Heart left ventricle (tissue), 16 donors: ENCODE data around the gene ZNF846. TPM values are rescaled to one million over a fixed set of nuclear protein-coding genes. Genes with fewer than 3 reads are reported as not detected.

ENCODE experiments used
- ATAC-seq, 4 donors: fragments of 200-7000 bp; cut with Tn5 transposase; one replicate each; pipeline ENCODE4 v1.9.1; 2020 to 2022; ENCODE audit warnings: moderate library complexity in 4 of 4, mild to moderate bottlenecking in 3 of 4, moderate number of reproducible peaks in 1 of 4
- DNase-seq, 5 donors: peaks; one replicate each; pipeline ENCODE4 v3.0.0-alpha.2; 2020
- H3K27ac ChIP-seq, 12 donors: fragments of 200-600 bp; sonication (generic) in 4 of 12; one replicate each; pipeline versions ENCODE4 v1.5.0 to v1.8.0; 2016 to 2022; ENCODE audit warnings: mild to moderate bottlenecking in 2 of 12
- H3K27me3 ChIP-seq, 9 donors: fragments of 200-600 bp; sonication (generic) in 2 of 9; one replicate each; pipeline versions ENCODE4 v1.5.1 to v1.8.0; 2016 to 2022; ENCODE audit warnings: mild to moderate bottlenecking in 3 of 9
- H3K36me3 ChIP-seq, 9 donors: fragments of 200-600 bp; sonication (generic) in 2 of 9; one replicate each; pipeline versions ENCODE4 v1.5.0 to v1.8.0; 2018 to 2022; ENCODE audit warnings: mild to moderate bottlenecking in 2 of 9
- H3K4me1 ChIP-seq, 12 donors: fragments of 200-600 bp; sonication (generic) in 4 of 12; one replicate each; pipeline versions ENCODE4 v1.5.0 to v1.8.0; 2016 to 2022; ENCODE audit warnings: mild to moderate bottlenecking in 3 of 12
- H3K4me3 ChIP-seq, 12 donors: fragments of 200-600 bp; sonication (generic) in 4 of 12; one replicate each; pipeline versions ENCODE4 v1.5.0 to v1.8.0; 2017 to 2022; ENCODE audit warnings: mild to moderate bottlenecking in 9 of 12, moderate library complexity in 4 of 12
- H3K9me3 ChIP-seq, 12 donors: fragments of 200-600 bp; sonication (generic) in 4 of 12; one replicate each; pipeline versions ENCODE4 v1.5.0 to v1.8.0; 2016 to 2022; ENCODE audit warnings: mild to moderate bottlenecking in 1 of 12
- CTCF ChIP-seq, 12 donors: fragments of 200-600 bp; sonication (generic) in 4 of 12; IDR thresholded peaks; one replicate each; pipeline versions ENCODE4 v1.5.0 to v1.8.0; 2018 to 2022; ENCODE audit warnings: antibody characterized with exemption in 12 of 12, mild to moderate bottlenecking in 5 of 12
- POLR2A ChIP-seq, 2 donors: fragments of 450-650 bp; IDR thresholded peaks; one replicate each; pipeline ENCODE4 v1.6.1; 2017; ENCODE audit warnings: antibody characterized with exemption in 2 of 2, mild to moderate bottlenecking in 2 of 2, moderate library complexity in 2 of 2
- WGBS, 4 donors: extraction: QIAGEN DNeasy Blood & Tissue Kit in 2 of 4; methylation state at CpG; one replicate each; pipeline versions ENCODE4 v1.1.5 to v1.1.7; 2013 to 2018; 5-methylcytosine and 5-hydroxymethylcytosine counted together
- intact Hi-C, 10 donors: fragments of 100-400 bp; cut with DNase I; formaldehyde crosslinking; loops; one replicate each; pipeline versions ENCODE4 v1.11.1 to v1.14.2; 2022
- long read RNA-seq, 3 donors: library from polyadenylated mRNA; unstranded; transcript quantifications; one replicate each; pipeline ENCODE4 v2.0.0, GENCODE V29; 2020 to 2021
- polyA plus RNA-seq, 2 donors: library from polyadenylated mRNA; stranded (reverse); fragments of 200-250 nt; gene quantifications; one replicate each; pipeline ENCODE4 v1.2.3, GENCODE V29; 2013
- total RNA-seq, 9 donors: library from RNA; depleted of rRNA in 2 of 9; stranded (reverse); fragments of >200 nt in 2 of 9; fragmentation: NEBNext Ultra II Directional in 3 of 9; extraction: Animal tissue kit (Norgen Biotek cat#: 25700) in 3 of 9; gene quantifications; one replicate each; pipeline versions ENCODE4 v1.1.0 to v1.2.4, GENCODE V29; 2016 to 2023
- donor health status: ischemic (EF 13 %, LVEDD 7.1; RV severe dilation, severe dysfunction).
- donor health status: healthy with polysubstance abuse.
- donor health status: DM: no; HTN: yes; CAD: no.
- donor health status: DM: no; HTN: no; CAD: no.
- donor health status: ischemic (EF 25% LVEDD 6.9; RV normal size, moderate dysfunction).
- donor health status: ischemic (EF 25% LVEDD 5.7; RV mildly dilated, moderate dysfunction).
- donor health status: healthy.
- donor health status: DM: yes; HTN: yes; CAD: no.
- donor health status: ischemic (EF 35%, LVEDD 5.7; RV mildly dilated, moderate dysfunction).
- donor health status: nonischemic (EF 11% LVEDD 7.7; RV severe dilation, severe dysfunction).
- donor health status: DM: yes; HTN: yes; CAD: no.
- donor health status: PGD.
- donor health status: ischemic (EF 29% LVEDD 5.4; RV normal size, mild dysfunction).
- donor health status: nonischemic (EF 23%, LVEDD 6.1; RV moderate dilation, normal function).

ZNF846 gene
- 10 to 100 TPM in 3 of 9 donors, 1 to 10 TPM in 6; 6.5 to 11.0 (median 8.4) TPM for total RNA-seq
- 10 to 100 TPM in 1 of 2 donors, 1 to 10 TPM in 1; 5.4 to 11.1 TPM for polyA plus RNA-seq
- long read RNA-seq, donor 1, transcript ZNF846-201 (6 exons, 2,016 nt) = major isoform, 6 of 9 reads
- long read RNA-seq, donor 1, partial matches to known transcripts = 0 of 9 reads
- long read RNA-seq, donor 1, other reads (novel, unspliced or antisense) = 3 of 9 reads
- long read RNA-seq, donor 2, partial matches to known transcripts = 2 of 12 reads
- long read RNA-seq, donor 2, other reads (novel, unspliced or antisense) = 6 of 12 reads
- long read RNA-seq, donor 3, partial matches to known transcripts = 0 of 7 reads
- long read RNA-seq, donor 3, other reads (novel, unspliced or antisense) = 5 of 7 reads

- H3K4me1 ChIP-seq = peaks cover 0 to 20% (median 15%) of the 10 kb centered on the region in 12 donors
- H3K4me3 ChIP-seq = peak within 1 kb of the TSS; percentile 57 to 91 (median 78)
- no peaks in the 10 kb centered on the region for H3K27me3 ChIP-seq
- WGBS, 4 donors = 0 to 1% (median 1%) methylated on average over 50 to 65 of the region's 65 CpGs
- ATAC-seq (peak; percentile 97 to 100 (median 99)), DNase-seq (peak; percentile 92 to 96 (median 95))
- peaks cover 0 to 24% (median 13%) of the 10 kb centered on the region in 9 donors for H3K36me3 ChIP-seq
- no peak for TF ChIP-seq CTCF (IDR thresholded peaks at IDR 0.05)
- peak in 1 of 2 donors; percentile 62 for TF ChIP-seq POLR2A (IDR thresholded peaks at IDR 0.05)
- H3K27ac ChIP-seq = peak within 1 kb of the TSS; percentile 89 to 98 (median 92)
- intact Hi-C loops = loop anchor here in 7 of 10 donors (1.0 to 5.0 kb wide), 7 partner anchors 16 to 230 kb away; partner anchors contain the start of genes ZNF562 (in 4 of the 7), ZNF561 (in 2 of the 7) and ZNF426 (in 1 of the 7)
- H3K9me3 ChIP-seq = peaks cover 0 to 12% (median 0%) of the 10 kb centered on the region in 12 donors
Observed at GRCh38 chr19:9768175-9769112, at the start of gene ZNF846. Gene ZNF846, minus strand, starts transcription at chr19:9768738. Its CDS starts 3,788 bp downstream, at chr19:9764950.

GRCh38 chr19:9818175-9818733 lies 49.7 kb upstream of the ZNF846 start:
- TF ChIP-seq POLR2A (IDR thresholded peaks at IDR 0.05) (no peak), CTCF (IDR thresholded peaks at IDR 0.05) (no peak)
- DNase-seq (no peak), ATAC-seq (no peak)
- Histone ChIP-seq H3K9me3 (no peaks in the 10 kb centered on the region), H3K4me1 (peaks cover 4 to 26% (median 18%) of the 10 kb centered on the region in 12 donors), H3K36me3 (peaks cover 0 to 12% (median 7%) of the 10 kb centered on the region in 9 donors), H3K4me3 (peak overlapping the region; percentile 69 to 98 (median 88)), H3K27ac (peak overlapping the region; percentile 88 to 98 (median 96)), H3K27me3 (no peaks in the 10 kb centered on the region)
- WGBS, 4 donors = 4 to 5% (median 4%) methylated on average over 37 to 39 of the region's 39 CpGs
- intact Hi-C loops = loop anchor here in 2 of 10 donors (2.0 to 5.0 kb wide), 2 partner anchors 17 to 386 kb away; partner anchors contain the start of gene PIN1 (in 1 of the 2)

- TF ChIP-seq POLR2A (IDR thresholded peaks at IDR 0.05) = no peak
- no peak for TF ChIP-seq CTCF (IDR thresholded peaks at IDR 0.05)
- Histone ChIP-seq H3K36me3 (peaks cover 0 to 76% (median 60%) of the 10 kb centered on the region in 9 donors), H3K27ac (no peak overlapping the region), H3K4me3 (no peak overlapping the region), H3K9me3 (no peaks in the 10 kb centered on the region), H3K4me1 (no peaks in the 10 kb centered on the region), H3K27me3 (no peaks in the 10 kb centered on the region)
- intact Hi-C loops = no loop called here
- ATAC-seq = peak in 1 of 4 donors; percentile 32
- DNase-seq = peak in 1 of 5 donors; percentile 43
- 70 to 94% (median 92%) methylated on average over 2 to 21 of the region's 21 CpGs for WGBS, 4 donors
Observed at GRCh38 chr19:9811139-9811538, 42.6 kb upstream of the ZNF846 start.
